ENCODE data around the gene SIDT1.

The SIDT1 gene
- total RNA-seq: 11.5 to 69.8 (median 46.9) reads per million in 3 experiments

GRCh38 chr3:113531826-113532697 lies at the start of gene SIDT1:
SIDT1 (plus strand) TSS chr3:113532555; CDS start chr3:113533022, 467 bp downstream.
- peak; percentile 80 for DNase-seq

- DNase-seq: peak; percentile 44
Measured at GRCh38 chr3:113485161-113485609, 47.2 kb upstream of the SIDT1 start.

GRCh38 chr3:113495035-113495434 lies 37.3 kb upstream of the SIDT1 start:
- peak; percentile 21 for DNase-seq

- DNase-seq: no peak
Measured at GRCh38 chr3:113496924-113497323, 35.4 kb upstream of the SIDT1 start.

GRCh38 chr3:113498221-113499005 lies 33.9 kb upstream of the SIDT1 start:
- DNase-seq: no peak

GRCh38 chr3:113499081-113499480 lies 33.3 kb upstream of the SIDT1 start:
- DNase-seq: no peak

GRCh38 chr3:113501597-113501996 lies 30.8 kb upstream of the SIDT1 start:
- no peak for DNase-seq

- no peak for DNase-seq
Measured at GRCh38 chr3:113505867-113506266, 26.5 kb upstream of the SIDT1 start.

- no peak for DNase-seq
Measured at GRCh38 chr3:113507501-113508067, 24.8 kb upstream of the SIDT1 start.

GRCh38 chr3:113508966-113509365 lies 23.4 kb upstream of the SIDT1 start:
- no peak for DNase-seq

GRCh38 chr3:113514265-113514769 lies 18.0 kb upstream of the SIDT1 start:
- DNase-seq: no peak

- no peak for DNase-seq
Measured at GRCh38 chr3:113516115-113516505, 16.2 kb upstream of the SIDT1 start.

GRCh38 chr3:113521981-113522380 lies 10.4 kb upstream of the SIDT1 start:
- DNase-seq: no peak

GRCh38 chr3:113523241-113523640 lies 9.1 kb upstream of the SIDT1 start:
- DNase-seq: no peak

- peak; percentile 21 for DNase-seq
Measured at GRCh38 chr3:113532698-113533533, 561 bp downstream of the SIDT1 start.

- DNase-seq: peak; percentile 58
Measured at GRCh38 chr3:113533534-113533892, 1.2 kb downstream of the SIDT1 start.

- peak; percentile 35 for DNase-seq
Measured at GRCh38 chr3:113534365-113534764, 2.0 kb downstream of the SIDT1 start.

- DNase-seq: no peak
Measured at GRCh38 chr3:113535898-113536297, 3.5 kb downstream of the SIDT1 start.

GRCh38 chr3:113536627-113537101 lies 4.3 kb downstream of the SIDT1 start:
- no peak for DNase-seq

- no peak for DNase-seq
Measured at GRCh38 chr3:113537155-113537554, 4.8 kb downstream of the SIDT1 start.

GRCh38 chr3:113541519-113541918 lies 9.2 kb downstream of the SIDT1 start:
- DNase-seq: no peak

GRCh38 chr3:113545594-113545993 lies 13.2 kb downstream of the SIDT1 start:
- no peak for DNase-seq

Measured in central memory CD4-positive, alpha-beta T cell (primary cell).